ENCODE measurements around the gene SERPINB7.

Gene SERPINB7

DNA sequence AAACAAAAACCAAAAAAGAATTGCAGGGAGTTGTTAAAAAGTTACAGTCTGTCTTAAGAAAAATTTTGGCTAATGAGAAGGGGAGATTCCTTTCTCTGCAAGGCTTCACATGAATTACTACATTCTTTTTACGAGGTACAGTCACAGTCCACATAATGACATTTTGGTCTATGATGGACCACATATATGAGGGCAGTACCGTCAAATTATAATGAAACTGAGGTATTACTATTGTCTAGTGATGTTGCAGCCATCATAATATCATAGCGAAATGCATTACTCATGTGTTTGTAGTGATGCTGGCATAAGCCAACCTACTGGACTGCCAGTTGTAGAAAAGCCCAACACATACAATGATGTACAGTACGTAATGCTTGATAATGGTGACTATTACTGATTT, 12.5 kb downstream of the SERPINB7 start:
- H3K27ac ChIP-seq = no peak overlapping the region
- TF ChIP-seq ZFX (IDR thresholded peaks at IDR 0.05) (no peak), CTCF (conservative IDR thresholded peaks at IDR 0.05) (no peak)

GRCh38 chr18:63788447-63789096, 13.4 kb downstream of the SERPINB7 start:
- H3K27ac ChIP-seq = no peak overlapping the region
- TF ChIP-seq CTCF (conservative IDR thresholded peaks at IDR 0.05) = no peak
- no peak for TF ChIP-seq ZFX (IDR thresholded peaks at IDR 0.05)

- TF ChIP-seq ZFX (IDR thresholded peaks at IDR 0.05) (no peak), CTCF (conservative IDR thresholded peaks at IDR 0.05) (no peak)
- H3K27ac ChIP-seq = no peak overlapping the region
These were observed 14.1 kb downstream of the SERPINB7 start for GRCh38 chr18:63789327-63789726.

DNA sequence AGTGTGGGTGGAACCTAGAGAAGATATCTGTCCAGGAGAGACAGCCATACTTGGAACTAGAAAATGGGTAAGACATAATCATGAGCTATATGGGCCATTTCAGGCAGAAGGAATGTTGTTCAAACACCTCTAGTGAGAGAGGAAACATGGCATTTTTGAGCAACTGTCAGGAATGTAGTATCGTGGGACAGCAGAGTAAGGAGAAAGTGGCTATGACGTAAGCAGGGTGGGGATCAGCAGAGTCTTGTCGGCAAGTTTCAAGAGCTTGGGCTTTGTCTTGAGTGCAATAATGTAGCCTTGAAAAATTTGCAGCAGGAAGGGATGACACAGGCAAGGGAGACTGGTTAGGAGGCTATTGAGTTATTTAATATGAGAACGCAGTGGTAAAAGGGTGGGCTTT, 20.4 kb downstream of the SERPINB7 start:
- H3K27ac ChIP-seq = no peak overlapping the region
- no peak for TF ChIP-seq ZFX (IDR thresholded peaks at IDR 0.05)
- TF ChIP-seq CTCF (conservative IDR thresholded peaks at IDR 0.05) = no peak

DNA sequence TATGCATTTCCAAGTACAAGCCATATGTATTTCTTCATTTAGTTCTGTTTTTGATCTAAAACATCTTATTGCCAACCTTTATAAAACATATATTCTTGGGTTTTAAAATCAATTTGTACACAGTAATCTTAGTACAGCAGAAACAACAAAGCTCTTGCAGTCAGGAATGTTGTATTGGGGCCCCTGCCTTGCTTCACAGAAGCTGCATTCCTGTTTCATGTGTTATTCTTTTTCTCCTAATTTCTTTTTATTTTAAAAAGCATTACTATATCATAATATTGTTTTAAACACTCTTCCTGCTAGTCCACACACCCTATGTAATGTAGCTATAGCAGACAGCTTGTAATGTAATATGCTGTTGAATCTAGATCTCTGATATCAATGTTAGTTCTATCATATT, 24.0 kb downstream of the SERPINB7 start:
- H3K27ac ChIP-seq = no peak overlapping the region
- TF ChIP-seq ZFX (IDR thresholded peaks at IDR 0.05) = no peak
- no peak for TF ChIP-seq CTCF (conservative IDR thresholded peaks at IDR 0.05)

- no peak for TF ChIP-seq CTCF (conservative IDR thresholded peaks at IDR 0.05)
- no peak for TF ChIP-seq ZFX (IDR thresholded peaks at IDR 0.05)
- no peak overlapping the region for H3K27ac ChIP-seq
These were observed 26.1 kb downstream of the SERPINB7 start for GRCh38 chr18:63801343-63801742.

GRCh38 chr18:63808125-63808524, 32.9 kb downstream of the SERPINB7 start:
- TF ChIP-seq CTCF (conservative IDR thresholded peaks at IDR 0.05) (no peak), ZFX (IDR thresholded peaks at IDR 0.05) (no peak)
- no peak overlapping the region for H3K27ac ChIP-seq
